HAP-1 (cell line): ENCODE measurements around the gene EMILIN3.

Experiments used
- DNase-seq, 2 experiments: peaks; one replicate each; pipeline ENCODE4 v3.0.0-alpha.2; 2016 to 2020; ENCODE audit warnings: low spot score in 2 of 2
- H3K27me3 ChIP-seq: fragments of 250-450 bp; sonication (Bioruptor Pico); 2 replicates; pipeline ENCODE4 v1.5.1; 2020; ENCODE audit warnings: low read depth, mild to moderate bottlenecking, moderate library complexity
- H3K36me3 ChIP-seq: fragments of 250-450 bp; sonication (Bioruptor Pico); replicated peaks from 2 replicates; pipeline ENCODE4 v1.5.1; 2020; ENCODE audit warnings: mild to moderate bottlenecking
- H3K4me1 ChIP-seq: fragments of 250-450 bp; sonication (Bioruptor Pico); 2 replicates; pipeline ENCODE4 v1.5.1; 2020; ENCODE audit warnings: mild to moderate bottlenecking
- H3K4me3 ChIP-seq: fragments of 250-450 bp; sonication (Bioruptor Pico); 2 replicates; pipeline ENCODE4 v1.5.1; 2020; ENCODE audit warnings: mild to moderate bottlenecking, moderate library complexity
- H3K9me3 ChIP-seq: fragments of 250-450 bp; sonication (Bioruptor Pico); 2 replicates; pipeline ENCODE4 v1.5.1; 2020; ENCODE audit warnings: mild to moderate bottlenecking, moderate library complexity
- in situ Hi-C: fragments of 300-500 bp; cut with MboI; formaldehyde crosslinking; loops from 3 replicates; pipeline ENCODE4 v1.14.3; 2020; ENCODE audit warnings: low sequenced_read_pairs, inconsistent platforms, mixed read lengths

The EMILIN3 gene

DNA sequence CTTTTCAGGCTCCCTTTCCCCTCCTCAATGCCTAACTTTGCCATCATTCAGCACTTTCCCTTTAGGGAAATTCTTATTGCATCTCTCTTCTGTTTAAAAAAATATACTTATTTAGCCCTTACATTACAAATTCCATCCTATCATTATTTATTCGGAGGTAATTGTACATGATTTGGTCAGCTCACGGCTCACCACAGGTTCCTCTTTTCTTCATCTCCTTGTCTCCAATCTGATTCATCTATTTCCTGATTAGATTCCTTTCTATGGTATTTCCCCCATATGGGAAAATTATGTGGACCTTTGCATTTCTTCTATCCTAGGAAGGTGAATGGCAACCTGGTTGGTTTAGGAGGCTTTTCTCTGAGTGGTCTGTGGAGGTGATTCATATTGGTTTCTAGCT is 12.9 kb upstream of the EMILIN3 start:
- H3K4me3 ChIP-seq: no peak overlapping the region
- in situ Hi-C loops: no loop called here
- H3K36me3 ChIP-seq: no peaks in the 10 kb centered on the region
- H3K4me1 ChIP-seq: no peaks in the 10 kb centered on the region
- H3K27me3 ChIP-seq: peaks cover 14% of the 10 kb centered on the region
- no peaks in the 10 kb centered on the region for H3K9me3 ChIP-seq
- DNase-seq: no peak

DNA sequence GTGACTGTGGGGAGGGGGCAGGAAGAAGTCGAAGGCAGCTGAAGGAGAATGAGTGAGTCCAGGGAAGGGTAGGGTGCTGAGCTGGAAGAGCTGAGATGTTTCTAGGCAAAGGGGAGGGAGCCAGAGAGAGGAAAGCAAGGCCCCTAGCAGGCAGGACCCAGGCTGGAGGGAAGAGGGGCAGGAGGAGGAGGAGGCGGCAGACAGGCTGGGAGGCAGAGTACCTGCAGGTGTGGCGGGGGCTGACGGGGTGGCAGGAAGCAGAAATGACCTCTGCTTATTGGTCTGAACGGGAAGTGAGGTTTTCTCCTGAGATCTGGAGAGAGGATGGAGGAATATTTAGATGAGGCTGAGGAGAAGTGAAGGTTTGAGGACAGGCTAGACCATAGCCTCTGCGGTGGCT is 10.7 kb upstream of the EMILIN3 start:
- no peak overlapping the region for H3K4me3 ChIP-seq
- no peaks in the 10 kb centered on the region for H3K36me3 ChIP-seq
- in situ Hi-C loops: no loop called here
- no peaks in the 10 kb centered on the region for H3K4me1 ChIP-seq
- H3K9me3 ChIP-seq: no peaks in the 10 kb centered on the region
- H3K27me3 ChIP-seq: peaks cover 14% of the 10 kb centered on the region
- DNase-seq: no peak

DNA sequence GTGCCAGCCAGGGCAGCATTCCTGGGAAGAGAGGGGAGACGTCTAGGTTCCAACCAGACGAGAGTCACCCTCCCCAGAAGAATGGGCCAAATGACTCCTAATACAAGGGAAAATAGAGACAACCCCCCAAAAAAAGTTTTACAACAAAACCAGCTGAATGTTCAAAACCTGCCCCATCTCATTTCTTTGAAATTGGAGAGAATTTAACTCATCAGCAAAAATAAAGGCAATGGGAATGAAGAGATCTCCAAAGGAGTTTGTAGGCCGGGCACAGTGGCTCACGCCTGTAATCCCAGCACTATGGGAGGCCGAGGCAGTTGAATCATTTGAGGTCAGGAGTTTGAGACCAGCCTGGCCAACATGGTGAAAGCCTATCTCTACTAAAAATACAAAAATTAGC is 9.7 kb upstream of the EMILIN3 start:
- in situ Hi-C loops: no loop called here
- DNase-seq: no peak
- Histone ChIP-seq H3K9me3 (no peaks in the 10 kb centered on the region), H3K27me3 (peaks cover 14% of the 10 kb centered on the region), H3K4me1 (no peaks in the 10 kb centered on the region), H3K36me3 (no peaks in the 10 kb centered on the region), H3K4me3 (no peak overlapping the region)

DNA sequence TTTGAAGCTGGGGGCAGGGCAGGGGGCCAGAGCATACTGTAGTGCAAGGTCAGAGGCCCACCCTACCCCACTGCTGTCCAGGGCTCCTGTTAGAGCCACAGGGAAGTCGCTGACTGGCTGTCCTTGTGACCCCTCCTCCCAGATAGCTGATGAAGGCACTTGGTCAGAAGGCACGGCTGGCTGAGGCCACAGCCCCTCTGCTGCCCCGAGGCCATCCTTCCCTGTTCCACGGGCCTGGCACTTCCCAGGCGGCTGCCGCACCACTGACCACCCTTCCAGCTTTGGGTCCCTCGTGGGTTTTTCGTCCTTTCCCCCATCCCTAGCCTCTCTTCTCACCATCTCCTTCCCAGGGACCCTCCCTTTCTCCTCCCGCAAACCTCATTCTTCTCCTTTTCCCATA is 9.2 kb upstream of the EMILIN3 start:
- H3K27me3 ChIP-seq: peaks cover 14% of the 10 kb centered on the region

DNA sequence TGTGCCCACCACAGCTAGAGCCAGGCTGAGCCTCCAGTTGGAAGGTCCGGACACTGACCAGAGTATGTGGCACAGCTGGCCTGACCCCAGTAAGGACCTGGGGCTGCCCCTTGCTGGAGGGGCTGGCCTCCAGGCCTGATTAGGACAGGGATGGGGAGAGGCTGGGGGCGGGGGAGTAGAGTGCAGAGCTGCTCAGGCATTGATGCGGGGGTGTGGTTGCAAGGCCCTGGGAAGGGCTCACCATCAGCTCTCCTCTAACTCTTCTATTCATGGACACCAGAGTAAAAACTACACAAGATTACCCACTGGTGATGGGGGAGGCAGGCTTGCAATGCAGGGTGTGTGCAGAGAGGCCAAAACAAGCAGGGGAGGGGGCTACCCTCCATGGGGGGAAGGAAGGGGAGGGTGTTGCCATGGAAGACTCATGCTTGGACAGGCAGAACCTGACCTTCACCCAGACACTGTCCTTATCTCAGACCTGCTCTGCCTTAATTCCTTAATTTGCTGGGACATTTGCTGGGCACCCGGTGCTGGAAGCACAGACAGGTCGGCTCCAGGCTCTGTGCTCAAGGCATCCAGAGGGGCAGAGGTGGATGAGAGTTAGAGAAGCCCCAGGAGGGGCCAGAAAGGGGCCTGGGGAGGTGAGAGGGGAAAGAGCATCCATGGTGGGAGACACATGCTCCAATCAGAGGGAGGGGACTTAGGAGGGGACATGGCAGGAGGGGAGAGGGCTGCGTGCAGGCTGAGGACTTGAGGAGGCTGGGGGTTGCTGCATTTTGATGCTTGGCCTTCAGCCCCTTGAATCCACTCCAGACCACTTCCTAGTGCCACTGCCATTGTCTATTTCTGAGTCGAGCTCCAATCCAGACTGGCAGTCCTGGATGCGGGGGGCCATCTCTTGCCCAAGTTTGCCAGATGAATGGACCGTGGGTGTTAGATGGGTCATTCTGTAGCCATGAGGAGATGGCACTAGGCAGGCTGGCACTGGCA is 7.6 kb upstream of the EMILIN3 start:
- Histone ChIP-seq H3K36me3 (no peaks in the 10 kb centered on the region), H3K4me1 (no peaks in the 10 kb centered on the region), H3K4me3 (no peak overlapping the region), H3K9me3 (no peaks in the 10 kb centered on the region), H3K27me3 (peaks cover 4% of the 10 kb centered on the region; the same call in 1 of the 2 replicates)
- DNase-seq: no peak
- in situ Hi-C loops: no loop called here

More for the DNA sequence above, 9.2 kb upstream of the EMILIN3 start:
- H3K4me1 ChIP-seq: no peaks in the 10 kb centered on the region
- in situ Hi-C loops: no loop called here
- no peaks in the 10 kb centered on the region for H3K36me3 ChIP-seq
- no peaks in the 10 kb centered on the region for H3K9me3 ChIP-seq
- no peak overlapping the region for H3K4me3 ChIP-seq
- no peak for DNase-seq

DNA sequence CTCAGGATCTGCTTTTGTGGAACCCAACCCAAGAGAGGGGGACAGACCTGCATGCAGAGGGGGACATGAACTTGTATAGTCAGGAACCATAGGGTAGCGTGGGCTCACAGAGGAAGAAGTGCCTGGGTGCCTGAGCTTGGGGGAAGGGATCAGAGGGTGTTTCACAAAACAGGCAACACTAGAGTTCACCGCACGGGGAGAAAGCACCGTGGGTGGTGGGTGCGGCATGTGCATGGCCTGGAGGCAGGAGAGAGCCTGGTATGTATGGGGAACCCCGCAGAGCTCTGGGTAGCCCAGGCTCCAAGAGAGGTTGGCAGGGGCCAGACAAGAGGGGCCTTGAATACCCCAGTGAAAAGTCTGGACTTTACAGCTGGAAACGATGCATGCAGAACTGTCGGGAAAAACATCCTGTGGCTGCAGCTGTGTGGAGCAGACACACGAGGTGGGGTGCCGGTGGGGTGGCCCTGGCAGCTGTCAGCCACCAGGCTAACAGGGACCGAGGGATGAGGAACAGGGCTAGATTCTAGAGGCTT is 6.7 kb upstream of the EMILIN3 start:
- in situ Hi-C loops: no loop called here
- DNase-seq: no peak
- Histone ChIP-seq H3K27me3 (no peaks in the 10 kb centered on the region), H3K4me1 (no peaks in the 10 kb centered on the region), H3K9me3 (no peaks in the 10 kb centered on the region), H3K4me3 (no peak overlapping the region), H3K36me3 (no peaks in the 10 kb centered on the region)

DNA sequence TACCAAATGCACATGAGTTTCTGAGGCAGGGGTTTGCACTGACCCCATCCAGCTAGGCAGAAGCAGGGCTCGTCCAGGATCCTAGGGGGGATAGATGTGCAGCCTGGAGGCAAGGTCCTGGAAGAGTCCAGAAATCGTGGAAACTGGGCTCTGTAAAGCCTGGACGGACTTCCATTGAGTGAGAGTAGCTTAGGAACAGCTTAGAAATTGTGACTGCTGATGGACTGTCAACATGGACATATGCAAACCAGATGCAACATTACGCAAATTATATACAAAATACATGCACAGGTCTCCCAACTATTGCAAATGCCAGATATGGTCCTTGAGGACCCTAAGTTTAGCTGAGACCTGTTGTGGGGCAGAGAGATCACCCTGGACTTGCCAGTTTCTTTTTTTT is 4.8 kb upstream of the EMILIN3 start:
- in situ Hi-C loops: no loop called here
- H3K4me1 ChIP-seq: peaks cover 4% of the 10 kb centered on the region
- H3K36me3 ChIP-seq: no peaks in the 10 kb centered on the region
- H3K9me3 ChIP-seq: no peaks in the 10 kb centered on the region
- DNase-seq: no peak
- H3K27me3 ChIP-seq: no peaks in the 10 kb centered on the region
- no peak overlapping the region for H3K4me3 ChIP-seq

DNA sequence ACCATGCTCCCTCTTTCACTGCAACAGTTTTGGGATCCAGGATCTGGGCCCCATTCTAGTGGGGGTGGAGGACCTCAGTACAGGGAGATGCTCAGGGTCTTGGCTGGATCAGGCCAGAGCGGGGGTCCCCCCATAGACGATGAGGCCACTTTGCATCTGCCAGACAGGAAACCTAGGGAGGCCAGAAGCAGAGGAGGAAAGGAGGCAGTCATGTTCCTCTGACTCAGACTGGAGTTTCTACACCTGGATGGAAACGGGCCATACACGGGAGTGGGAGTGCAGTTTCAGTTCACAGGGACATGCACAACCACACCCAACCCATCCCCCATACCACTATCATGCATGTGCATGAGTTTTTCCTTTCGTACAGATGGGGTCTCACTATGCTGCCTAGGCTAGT is 3.6 kb upstream of the EMILIN3 start:
- DNase-seq: no peak
- H3K36me3 ChIP-seq: no peaks in the 10 kb centered on the region
- in situ Hi-C loops: no loop called here

DNA sequence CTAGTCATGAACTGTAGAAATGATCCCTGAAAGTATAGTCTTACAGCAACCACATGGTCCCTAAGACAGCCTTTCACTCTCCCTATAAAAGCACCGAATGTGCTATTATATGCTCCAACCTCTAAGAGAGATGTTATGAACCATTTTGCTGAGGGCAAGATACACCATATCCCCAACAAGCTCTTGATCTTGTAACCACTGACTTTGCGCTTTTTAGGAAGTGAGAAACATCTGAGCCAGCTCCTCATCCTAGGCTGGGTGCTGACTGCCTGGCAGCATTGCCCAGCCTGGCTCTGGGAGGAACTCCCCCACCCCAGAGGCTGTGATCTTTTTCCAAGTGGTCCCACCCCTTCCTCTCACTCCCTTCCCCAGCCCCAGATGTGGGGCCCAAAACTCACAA is 3.1 kb upstream of the EMILIN3 start:
- Histone ChIP-seq H3K36me3 (no peaks in the 10 kb centered on the region), H3K4me3 (no peak overlapping the region), H3K9me3 (no peaks in the 10 kb centered on the region), H3K27me3 (no peaks in the 10 kb centered on the region), H3K4me1 (peaks cover 4% of the 10 kb centered on the region)
- no peak for DNase-seq
- in situ Hi-C loops: no loop called here

More for the DNA sequence above, 3.6 kb upstream of the EMILIN3 start:
- Histone ChIP-seq H3K4me1 (peaks cover 4% of the 10 kb centered on the region), H3K27me3 (no peaks in the 10 kb centered on the region), H3K4me3 (no peak overlapping the region), H3K9me3 (no peaks in the 10 kb centered on the region)

DNA sequence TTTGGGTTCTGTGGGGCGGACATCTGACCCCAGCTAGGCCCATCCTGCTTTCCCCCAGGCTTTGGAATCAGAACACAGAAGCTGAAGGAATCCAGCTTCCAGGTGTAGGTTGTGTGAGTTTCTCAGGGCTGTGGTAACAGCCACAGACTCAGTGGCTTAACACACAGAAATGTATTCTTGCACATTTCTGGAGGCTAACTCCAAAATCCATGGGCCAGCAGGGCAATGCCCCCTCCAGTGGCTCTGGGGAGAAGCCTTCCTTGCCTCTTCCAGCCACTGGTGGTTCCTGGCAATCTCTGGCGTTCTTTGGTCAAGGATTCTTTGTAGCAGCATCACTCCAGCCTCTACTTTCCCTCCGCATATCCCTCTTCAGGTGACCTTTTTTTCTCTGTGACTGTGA is 1.3 kb upstream of the EMILIN3 start:
- in situ Hi-C loops: no loop called here
- Histone ChIP-seq H3K4me1 (peaks cover 4% of the 10 kb centered on the region), H3K9me3 (no peaks in the 10 kb centered on the region), H3K27me3 (no peaks in the 10 kb centered on the region), H3K36me3 (peaks cover 6% of the 10 kb centered on the region), H3K4me3 (no peak overlapping the region)
- no peak for DNase-seq

DNA sequence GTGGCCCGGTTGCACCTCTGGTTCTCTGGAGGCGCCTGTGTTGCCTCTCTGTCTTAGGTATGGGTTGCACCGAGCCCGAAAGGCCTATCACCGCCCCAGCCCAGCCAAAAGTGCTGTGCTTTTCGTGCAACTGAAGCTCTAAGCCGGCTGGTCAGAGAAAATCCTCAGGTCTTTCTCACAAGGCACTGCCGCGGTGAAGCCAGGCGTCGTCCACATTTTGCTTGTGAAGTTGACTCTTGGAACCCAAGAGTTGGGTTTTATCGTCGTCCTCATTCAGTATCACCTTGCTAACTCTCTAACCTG is 726 bp upstream of the EMILIN3 start:
- peaks cover 9% of the 10 kb centered on the region for H3K36me3 ChIP-seq
- in situ Hi-C loops: no loop called here
- no peak overlapping the region for H3K4me3 ChIP-seq
- H3K27me3 ChIP-seq: no peaks in the 10 kb centered on the region
- peaks cover 4% of the 10 kb centered on the region for H3K4me1 ChIP-seq
- no peak for DNase-seq
- H3K9me3 ChIP-seq: no peaks in the 10 kb centered on the region

DNA sequence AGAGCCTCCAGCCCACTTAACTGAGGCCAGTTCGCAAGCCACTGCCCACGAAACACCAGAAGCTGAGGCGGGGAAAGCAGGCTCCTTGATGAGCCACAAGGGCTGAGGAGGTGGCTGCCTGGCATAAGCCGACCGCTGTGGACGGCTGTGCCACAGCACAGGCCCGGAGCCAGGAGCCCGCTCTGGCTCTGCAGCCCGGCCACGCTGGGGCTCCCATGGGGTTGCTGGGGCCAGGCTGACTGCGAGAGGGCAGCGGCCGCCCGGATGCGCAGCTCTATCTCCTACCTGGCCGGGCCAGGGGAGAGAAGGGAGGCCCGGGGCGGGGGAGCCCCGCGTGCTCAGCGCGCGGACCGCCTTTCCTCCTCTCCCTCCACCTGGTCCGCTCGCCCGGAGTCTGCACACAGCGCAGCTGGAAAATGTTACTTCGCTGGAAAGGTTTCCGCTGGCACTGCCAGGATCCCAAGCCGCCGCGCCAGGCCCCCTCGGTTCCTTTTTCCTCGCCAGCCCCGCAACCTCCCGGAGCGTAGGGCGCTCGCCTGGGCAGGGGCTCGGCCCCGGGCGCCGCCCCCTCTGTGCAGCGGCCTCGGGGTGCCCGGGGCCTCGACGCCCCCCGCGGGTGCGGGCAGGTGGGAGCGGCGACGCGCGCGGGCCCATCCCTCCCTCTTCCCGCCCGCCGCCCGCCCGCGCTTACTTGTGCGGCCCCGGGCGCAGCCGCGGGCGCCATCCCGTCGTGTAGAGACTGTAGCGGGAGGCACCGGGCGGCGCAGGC is 657 bp downstream of the EMILIN3 start:
- in situ Hi-C loops: no loop called here
- H3K9me3 ChIP-seq: no peaks in the 10 kb centered on the region

DNA sequence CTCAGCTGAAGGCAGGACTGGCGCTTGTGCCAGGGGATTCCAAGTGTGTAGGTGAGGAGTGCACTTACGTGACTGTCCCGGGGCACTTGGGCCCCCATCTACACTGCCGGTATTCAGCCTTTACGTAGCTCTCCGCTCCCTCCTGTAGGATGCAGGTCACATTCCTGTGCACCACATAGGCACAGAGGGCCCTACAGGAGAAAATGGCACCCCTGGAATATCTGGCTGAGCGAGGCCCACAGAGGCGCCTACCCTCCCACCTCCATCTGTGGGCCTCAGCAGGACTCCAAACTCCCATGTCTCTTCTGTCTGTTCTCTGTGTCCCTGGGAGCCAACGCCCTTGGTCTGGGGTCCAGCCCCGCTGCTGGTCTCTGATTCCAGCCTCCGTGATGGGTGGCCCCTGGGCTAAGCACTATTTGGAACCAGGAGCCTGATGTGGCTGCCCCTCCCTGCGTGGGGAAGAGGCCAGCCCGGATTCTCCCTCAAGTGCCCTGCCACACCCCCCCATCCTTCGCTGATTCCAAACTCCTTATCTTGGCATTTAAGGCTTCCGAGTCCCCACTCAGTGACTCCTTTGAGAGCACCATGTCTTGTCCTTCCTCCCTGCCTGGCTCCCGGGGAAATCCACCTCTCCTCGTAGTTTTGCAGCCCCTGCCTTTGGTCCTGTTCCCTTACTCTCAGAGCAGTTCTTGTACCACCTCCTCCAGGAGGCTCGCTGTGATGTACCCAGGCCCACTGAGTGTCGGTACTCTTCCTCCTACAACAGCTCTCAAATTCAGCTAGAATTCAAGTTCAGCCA is 1.5 kb downstream of the EMILIN3 start:
- no peaks in the 10 kb centered on the region for H3K27me3 ChIP-seq
- peaks cover 21% of the 10 kb centered on the region for H3K36me3 ChIP-seq
- H3K9me3 ChIP-seq: no peaks in the 10 kb centered on the region
- peak overlapping the region; percentile 46 for H3K4me3 ChIP-seq
- no peak for DNase-seq
- in situ Hi-C loops: no loop called here
- peaks cover 4% of the 10 kb centered on the region for H3K4me1 ChIP-seq

More for the DNA sequence above, 657 bp downstream of the EMILIN3 start:
- peak in 1 of 2 experiments; percentile 36 for DNase-seq
- Histone ChIP-seq H3K36me3 (peaks cover 16% of the 10 kb centered on the region), H3K4me3 (peak overlapping the region; percentile 46), H3K27me3 (no peaks in the 10 kb centered on the region), H3K4me1 (peaks cover 4% of the 10 kb centered on the region)
